Activated T-cell treated with anti-CD3 and anti-CD28 coated beads, Interleukin-2, amount 50 U/mL, for 72 hours (primary cell): Measurements from ENCODE around the gene ZNF48. TPM values are rescaled to one million over a fixed set of nuclear protein-coding genes. Genes with fewer than 3 reads are reported as not detected.

ENCODE experiments used
- ATAC-seq, 2 donors: fragments of 150-1000 bp; cut with Tn5 transposase; replicated peaks in 1 of 2; 2 replicates each; pipeline ENCODE4 v1.10.0; 2021; ENCODE audit warnings: moderate library complexity in 2 of 2, mild to moderate bottlenecking in 1 of 2
- DNase-seq, 2 donors: peaks; one replicate each; pipeline ENCODE4 v3.0.0; 2021 to 2022; ENCODE audit warnings: mixed read lengths in 1 of 2
- H3K27ac Mint-ChIP-seq: one replicate; pipeline ENCODE4 v1.8.0; 2022; ENCODE audit warnings: mild to moderate bottlenecking, moderate library complexity, mixed read lengths
- H3K27me3 Mint-ChIP-seq: one replicate; pipeline ENCODE4 v1.8.0; 2022; ENCODE audit warnings: low read depth, mixed read lengths
- H3K36me3 Mint-ChIP-seq, 2 donors: one replicate each; pipeline ENCODE4 v1.8.0; 2022; ENCODE audit warnings: mixed read lengths in 2 of 2, mild to moderate bottlenecking in 1 of 2; ENCODE audit not compliant: insufficient read depth in 2 of 2
- H3K4me1 Mint-ChIP-seq: one replicate; pipeline ENCODE4 v1.8.0; 2022; ENCODE audit warnings: low read depth, mixed read lengths
- H3K4me3 Mint-ChIP-seq, 2 donors: one replicate each; pipeline ENCODE4 v1.8.0; 2022; ENCODE audit warnings: mild to moderate bottlenecking in 2 of 2, mixed read lengths in 2 of 2, moderate library complexity in 2 of 2
- H3K9me3 Mint-ChIP-seq, 2 donors: one replicate each; pipeline ENCODE4 v1.8.0; 2022; ENCODE audit warnings: mixed read lengths in 2 of 2
- total RNA-seq, 2 donors: library from RNA; stranded (reverse); gene quantifications; one replicate each; pipeline ENCODE4 v1.2.3, GENCODE V29; 2022

The ZNF48 gene
- total RNA-seq, 2 donors from 2014 or later: 10.5 to 13.1 TPM

DNA sequence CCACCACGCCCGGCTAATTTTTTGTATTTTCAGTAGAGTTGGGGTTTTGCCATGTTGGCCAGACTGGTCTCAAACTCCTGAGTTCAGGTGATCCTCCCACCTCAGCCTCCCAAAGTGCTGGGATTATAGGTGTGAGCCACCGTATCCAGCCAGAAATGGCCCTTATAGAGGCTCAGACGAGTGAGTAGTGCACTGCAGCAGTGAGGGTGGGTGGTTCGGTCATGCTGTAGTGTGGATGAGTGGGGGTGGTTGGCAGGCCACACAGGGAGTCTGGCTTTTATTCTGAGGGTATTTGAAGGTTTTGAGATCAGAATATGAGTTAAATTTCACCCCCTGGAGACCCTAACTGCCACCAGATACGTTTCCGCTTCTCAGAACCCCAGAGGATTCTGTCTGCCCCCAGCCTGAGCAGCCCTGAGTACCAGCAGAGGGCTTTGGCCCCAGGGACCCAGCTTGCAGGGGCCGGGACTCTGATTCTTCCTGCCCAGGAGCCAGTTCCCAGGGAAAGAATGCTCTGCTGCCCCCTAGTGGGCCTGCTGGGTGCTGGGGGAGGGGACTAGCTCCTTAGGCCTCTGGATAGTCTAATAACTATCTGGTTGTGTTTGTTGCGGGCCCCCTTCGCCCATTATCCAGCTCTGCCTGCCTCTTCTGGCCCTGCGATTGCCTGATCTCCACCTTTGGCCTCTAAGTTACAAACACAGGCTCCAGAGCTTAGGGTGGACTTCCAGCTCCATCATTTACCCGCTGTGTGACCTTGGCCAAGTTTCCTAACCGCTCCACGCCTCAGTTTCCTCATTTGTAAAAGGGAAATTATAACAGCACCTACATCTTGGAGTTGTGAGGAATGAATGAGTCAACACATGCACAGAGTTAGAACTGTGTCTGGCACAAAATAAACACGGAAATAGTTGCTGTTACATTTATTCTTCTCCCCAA is 14.2 kb downstream of the ZNF48 start:
- Mint-ChIP-seq H3K9me3 (no peaks in the 10 kb centered on the region), H3K4me1 (peaks cover 40% of the 10 kb centered on the region), H3K4me3 (peak overlapping the region; percentile 95 to 96), H3K27ac (peak overlapping the region; percentile 63), H3K36me3 (peaks cover 4 to 14% of the 10 kb centered on the region in 2 donors), H3K27me3 (no peaks in the 10 kb centered on the region)
- DNase-seq: peak; percentile 91 to 95
- ATAC-seq: peak; percentile 40 to 50

- Mint-ChIP-seq H3K9me3 (no peaks in the 10 kb centered on the region), H3K27ac (peak overlapping the region; percentile 43), H3K36me3 (peaks cover 4 to 14% of the 10 kb centered on the region in 2 donors)
These were observed 18.0 kb downstream of the ZNF48 start for GRCh38 chr16:30413112-30413806.

DNA sequence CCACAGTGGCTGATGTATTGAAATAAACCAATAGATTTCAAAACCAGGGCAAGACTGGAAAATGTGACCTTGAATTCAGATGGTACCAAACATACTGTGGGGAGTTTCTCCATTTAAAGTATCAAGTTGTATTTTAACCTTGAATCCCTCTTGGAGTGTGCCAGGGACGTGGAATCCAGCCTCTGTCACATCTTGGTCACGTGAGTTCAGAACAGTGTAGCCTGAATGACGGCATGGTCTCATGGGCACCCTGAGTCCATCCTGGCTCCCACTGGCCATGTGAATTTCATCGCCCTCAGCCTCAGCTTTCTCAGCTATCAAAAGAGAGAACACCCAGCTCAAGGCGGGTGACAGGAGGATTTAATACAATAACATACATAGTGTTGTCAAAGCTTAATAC is 18.9 kb downstream of the ZNF48 start:
- no peak for ATAC-seq
- Mint-ChIP-seq H3K36me3 (peaks cover 4 to 14% of the 10 kb centered on the region in 2 donors), H3K9me3 (no peaks in the 10 kb centered on the region), H3K27ac (no peak overlapping the region), H3K4me3 (no peak overlapping the region), H3K27me3 (no peaks in the 10 kb centered on the region), H3K4me1 (peaks cover 55% of the 10 kb centered on the region)
- no peak for DNase-seq

More at GRCh38 chr16:30413112-30413806, 18.0 kb downstream of the ZNF48 start:
- DNase-seq (no peak), ATAC-seq (no peak)
- H3K27me3 Mint-ChIP-seq: no peaks in the 10 kb centered on the region
- no peak overlapping the region for H3K4me3 Mint-ChIP-seq
- peaks cover 55% of the 10 kb centered on the region for H3K4me1 Mint-ChIP-seq

GRCh38 chr16:30416047-30416603 is 20.9 kb downstream of the ZNF48 start:
- H3K4me1 Mint-ChIP-seq: peaks cover 41% of the 10 kb centered on the region
- H3K36me3 Mint-ChIP-seq: peaks cover 3 to 16% of the 10 kb centered on the region in 2 donors
- DNase-seq: no peak
- no peak for ATAC-seq
- peak overlapping the region; percentile 5 to 10 for H3K4me3 Mint-ChIP-seq
- no peaks in the 10 kb centered on the region for H3K27me3 Mint-ChIP-seq
- no peaks in the 10 kb centered on the region for H3K9me3 Mint-ChIP-seq
- H3K27ac Mint-ChIP-seq: no peak overlapping the region

DNA sequence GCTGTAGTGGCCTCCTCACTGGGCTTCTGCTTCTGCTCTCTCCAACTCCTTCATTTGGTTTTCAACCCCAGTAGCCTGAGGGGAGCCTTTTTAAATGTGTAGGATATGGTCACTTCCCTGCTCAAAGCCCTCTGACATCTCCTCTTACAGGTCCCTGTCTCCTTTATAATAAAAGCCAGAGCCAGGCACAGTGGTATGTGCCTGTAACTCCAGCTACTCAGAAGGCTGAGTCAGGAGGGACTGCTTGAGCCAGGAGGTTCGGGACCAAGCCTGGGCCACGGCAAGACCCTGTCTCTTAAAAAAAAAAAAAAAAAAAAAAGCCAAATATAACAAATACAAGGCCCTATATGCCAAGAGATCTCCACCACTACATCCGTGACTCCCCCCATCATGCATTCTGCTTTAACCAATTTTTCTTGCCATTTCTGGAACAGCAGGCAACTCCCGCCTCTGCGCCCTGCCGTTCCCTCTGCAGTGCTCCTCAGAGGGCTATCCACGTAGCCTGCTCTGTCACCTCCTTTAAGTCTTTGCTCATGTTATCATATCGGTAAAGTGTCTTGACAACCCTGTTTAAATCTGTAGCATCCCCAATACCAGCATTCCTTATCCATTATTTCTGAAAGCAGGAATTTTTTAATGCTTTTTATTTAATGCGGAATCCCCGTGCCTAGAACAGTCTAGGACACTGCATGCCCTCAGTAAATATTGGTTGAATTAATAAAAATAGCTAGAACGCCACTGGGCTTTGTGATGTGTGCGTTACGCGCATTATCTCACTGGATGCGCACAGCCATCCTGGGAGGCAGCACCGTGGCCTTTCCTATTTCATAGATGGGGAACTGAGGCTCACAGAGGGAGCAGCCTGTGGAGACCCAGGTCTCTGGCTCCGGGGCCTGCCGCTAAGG is 21.7 kb downstream of the ZNF48 start:
- Mint-ChIP-seq H3K4me3 (peak overlapping the region; percentile 27 to 68), H3K9me3 (no peaks in the 10 kb centered on the region), H3K36me3 (peaks cover 3 to 17% of the 10 kb centered on the region in 2 donors), H3K27ac (peak overlapping the region; percentile 3), H3K27me3 (no peaks in the 10 kb centered on the region), H3K4me1 (peaks cover 40% of the 10 kb centered on the region)
- no peak for DNase-seq
- ATAC-seq: no peak

GRCh38 chr16:30417529-30418349 is 22.5 kb downstream of the ZNF48 start:
- DNase-seq: peak; percentile 90 to 91
- Mint-ChIP-seq H3K36me3 (peaks cover 4 to 19% of the 10 kb centered on the region in 2 donors), H3K9me3 (no peaks in the 10 kb centered on the region), H3K27me3 (no peaks in the 10 kb centered on the region), H3K4me3 (peak overlapping the region; percentile 64 to 66), H3K27ac (no peak overlapping the region), H3K4me1 (peaks cover 34% of the 10 kb centered on the region)
- peak; percentile 90 to 95 for ATAC-seq

DNA sequence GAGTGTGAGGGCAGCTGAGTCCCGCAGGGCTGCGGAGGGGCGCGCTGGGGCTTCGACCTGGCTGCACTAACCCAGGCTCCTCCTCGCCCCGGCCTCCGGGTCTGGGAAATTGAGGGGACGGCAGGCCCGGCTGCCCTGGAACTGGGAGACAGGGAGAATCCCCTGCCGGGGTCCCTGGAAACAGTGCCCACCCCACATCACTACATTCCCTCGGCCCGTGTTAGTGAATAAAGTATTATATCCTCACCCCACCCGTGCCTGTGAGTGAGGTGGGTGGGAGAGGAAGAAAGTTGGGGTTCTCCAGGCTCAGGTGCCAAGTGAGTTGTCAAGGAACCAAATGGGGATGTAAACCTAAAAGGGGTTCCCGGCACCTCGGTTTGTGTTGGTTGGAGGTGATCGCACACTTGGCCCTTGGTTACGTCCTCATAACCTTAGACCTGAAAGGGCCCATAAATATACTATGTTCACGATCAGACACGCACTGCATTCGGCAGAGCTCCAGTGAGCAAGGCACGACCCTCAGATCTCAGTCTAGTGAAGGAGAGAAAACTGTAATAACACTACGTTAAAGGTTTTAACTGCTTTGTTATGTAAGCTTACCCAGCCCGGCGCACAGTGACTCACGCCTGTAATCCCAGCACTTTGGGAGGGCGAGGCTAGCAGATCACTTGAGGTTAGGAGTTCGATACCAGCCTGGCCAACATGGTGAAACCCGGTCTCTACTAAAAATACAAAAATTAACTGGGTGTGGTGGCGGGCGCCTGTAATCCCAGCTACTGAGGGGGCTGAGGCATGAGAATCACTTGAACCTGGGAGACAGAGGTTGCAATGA is 23.3 kb downstream of the ZNF48 start:
- H3K9me3 Mint-ChIP-seq: no peaks in the 10 kb centered on the region
- H3K4me1 Mint-ChIP-seq: peaks cover 32% of the 10 kb centered on the region
- H3K27me3 Mint-ChIP-seq: no peaks in the 10 kb centered on the region
- ATAC-seq (no peak), DNase-seq (no peak)
- peaks cover 4 to 21% of the 10 kb centered on the region in 2 donors for H3K36me3 Mint-ChIP-seq
- no peak overlapping the region for H3K27ac Mint-ChIP-seq
- H3K4me3 Mint-ChIP-seq: peak overlapping the region; percentile 64 to 66

DNA sequence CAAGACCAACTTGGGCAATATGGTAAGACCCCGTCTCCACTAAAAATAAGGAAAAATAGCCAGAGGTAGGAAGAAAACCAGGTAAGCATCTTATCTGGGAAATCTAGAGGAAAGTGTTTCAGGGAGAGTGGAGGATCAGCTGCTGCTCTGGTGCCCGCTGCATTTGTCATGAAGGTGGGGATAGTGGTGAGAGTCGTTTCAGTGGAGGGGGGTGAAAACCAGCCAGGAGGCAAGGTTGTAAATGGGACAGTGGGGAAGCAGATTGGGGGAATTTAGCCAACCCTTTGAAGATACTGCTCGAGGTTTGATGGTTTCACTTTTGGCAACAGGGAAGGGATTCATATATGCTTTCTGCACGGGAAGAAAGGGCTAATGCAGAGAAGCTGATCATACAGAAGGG is 25.8 kb downstream of the ZNF48 start:
- peaks cover 29% of the 10 kb centered on the region for H3K4me1 Mint-ChIP-seq

GRCh38 chr16:30428055-30428454 is 32.8 kb downstream of the ZNF48 start:
- Mint-ChIP-seq H3K4me1 (peaks cover 10% of the 10 kb centered on the region), H3K36me3 (peaks cover 10 to 26% of the 10 kb centered on the region in 2 donors), H3K27me3 (no peaks in the 10 kb centered on the region), H3K9me3 (no peaks in the 10 kb centered on the region), H3K27ac (peak overlapping the region; percentile 76), H3K4me3 (no peak overlapping the region)
- DNase-seq: no peak
- ATAC-seq: no peak

More for the DNA sequence above, 25.8 kb downstream of the ZNF48 start:
- DNase-seq: no peak
- no peak for ATAC-seq
- peaks cover 7 to 29% of the 10 kb centered on the region in 2 donors for H3K36me3 Mint-ChIP-seq
- H3K27me3 Mint-ChIP-seq: no peaks in the 10 kb centered on the region
- H3K4me3 Mint-ChIP-seq: no peak overlapping the region
- H3K9me3 Mint-ChIP-seq: no peaks in the 10 kb centered on the region
- H3K27ac Mint-ChIP-seq: no peak overlapping the region

DNA sequence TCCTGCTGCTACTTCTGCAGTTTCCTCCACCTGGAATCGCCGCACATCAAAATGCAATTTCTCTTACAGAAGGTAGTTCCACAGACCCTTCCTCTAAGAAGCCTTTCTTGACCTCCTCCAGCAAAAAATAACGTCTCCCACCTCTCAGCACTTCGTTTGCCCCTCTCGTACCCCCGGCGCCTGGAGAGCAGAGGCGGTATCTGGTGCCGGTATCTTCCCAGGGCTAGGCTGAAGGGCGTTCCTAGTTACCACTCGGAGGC is 34.1 kb downstream of the ZNF48 start:
- no peak overlapping the region for H3K27ac Mint-ChIP-seq
- peaks cover 18% of the 10 kb centered on the region for H3K4me1 Mint-ChIP-seq
- DNase-seq: no peak
- H3K36me3 Mint-ChIP-seq: peaks cover 10 to 19% of the 10 kb centered on the region in 2 donors
- no peak overlapping the region for H3K4me3 Mint-ChIP-seq
- no peaks in the 10 kb centered on the region for H3K9me3 Mint-ChIP-seq
- peak in 1 of 2 donors; percentile 8 for ATAC-seq
- no peaks in the 10 kb centered on the region for H3K27me3 Mint-ChIP-seq

DNA sequence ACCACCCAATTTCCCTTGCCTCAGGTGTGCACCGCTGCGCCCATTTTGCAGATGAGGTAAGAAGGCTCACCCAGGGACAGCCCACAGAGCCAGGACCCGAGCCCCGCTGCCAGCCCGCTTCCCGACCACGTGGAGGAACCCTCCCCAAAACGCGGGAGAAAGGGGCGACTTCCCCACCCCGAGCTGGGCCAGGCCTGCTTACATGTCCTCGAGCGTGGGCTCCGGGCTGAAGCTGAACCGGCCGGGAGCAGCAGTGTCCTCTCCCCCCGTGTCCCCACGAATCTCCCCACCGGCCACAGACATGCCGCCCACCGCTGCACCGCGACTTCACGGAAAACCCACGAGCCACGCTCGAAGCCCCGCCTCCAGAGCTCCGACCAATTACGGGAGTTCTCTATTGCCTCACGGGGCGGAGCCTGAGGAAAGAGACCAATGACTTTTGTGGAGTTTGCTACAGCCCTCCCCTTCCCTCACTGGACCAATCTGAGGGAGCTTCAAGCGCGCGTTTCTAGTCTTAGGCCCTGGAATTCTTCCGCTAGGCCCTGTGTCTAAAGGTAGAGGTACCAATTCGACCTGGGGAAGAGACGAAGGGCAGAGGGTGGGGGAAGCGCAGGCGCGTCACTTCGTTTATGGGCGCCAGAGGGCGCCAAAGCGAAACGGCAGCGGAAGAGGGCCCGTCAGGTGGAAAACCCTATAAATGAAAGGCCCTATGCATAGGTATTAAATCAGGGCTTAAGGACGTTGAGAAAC is 34.6 kb downstream of the ZNF48 start, which contains the start of gene DCTPP1:
Gene DCTPP1 (minus strand): TSS at position 353 of the 750 bp plus-strand sequence. CDS start 50 bp downstream, at position 303.
- Mint-ChIP-seq H3K4me3 (no peak within 1 kb of the TSS), H3K27me3 (no peaks in the 10 kb centered on the region), H3K36me3 (peaks cover 10 to 17% of the 10 kb centered on the region in 2 donors), H3K9me3 (no peaks in the 10 kb centered on the region), H3K4me1 (peaks cover 23% of the 10 kb centered on the region), H3K27ac (peak within 1 kb of the TSS; percentile 10)
- ATAC-seq: peak; percentile 95
- peak; percentile 95 to 98 for DNase-seq
